DMS79 treated with DMSO at 0.1 percent for 48 hours (cell line): Measurements from ENCODE around the gene ADGRF5.

Source experiments
- DNase-seq: peaks from one replicate; lab custom pipeline; 2025; lab: John Stamatoyannopoulos, UW

The ADGRF5 gene

GRCh38 chr6:46921731-46922130 lies at the start of gene ADGRF5:
Gene ADGRF5, minus strand, starts transcription at chr6:46921938. Its CDS starts 15,176 bp downstream, at chr6:46906762.
- DNase-seq = no peak

- DNase-seq = no peak
Observed at GRCh38 chr6:46969206-46969605, 47.5 kb upstream of the ADGRF5 start.

- DNase-seq = no peak
Observed at GRCh38 chr6:46967826-46968349, 46.1 kb upstream of the ADGRF5 start.

- no peak for DNase-seq
Observed at GRCh38 chr6:46964716-46965519, 43.2 kb upstream of the ADGRF5 start.

- DNase-seq = no peak
Observed at GRCh38 chr6:46963626-46964025, 41.9 kb upstream of the ADGRF5 start.

GRCh38 chr6:46963039-46963438 lies 41.3 kb upstream of the ADGRF5 start:
- DNase-seq = no peak

- no peak for DNase-seq
Observed at GRCh38 chr6:46961711-46962110, 40.0 kb upstream of the ADGRF5 start.

GRCh38 chr6:46961232-46961631 lies 39.5 kb upstream of the ADGRF5 start:
- no peak for DNase-seq

GRCh38 chr6:46959419-46959818 lies 37.7 kb upstream of the ADGRF5 start:
- no peak for DNase-seq

GRCh38 chr6:46956409-46956808 lies 34.7 kb upstream of the ADGRF5 start:
- no peak for DNase-seq

GRCh38 chr6:46954837-46955451 lies 33.2 kb upstream of the ADGRF5 start:
- DNase-seq = peak; percentile 95

GRCh38 chr6:46953921-46954320 lies 32.2 kb upstream of the ADGRF5 start:
- no peak for DNase-seq

- no peak for DNase-seq
Observed at GRCh38 chr6:46949632-46950280, 28.0 kb upstream of the ADGRF5 start.

GRCh38 chr6:46948699-46949098 lies 27.0 kb upstream of the ADGRF5 start:
- DNase-seq = no peak

- DNase-seq = no peak
Observed at GRCh38 chr6:46947497-46947896, 25.8 kb upstream of the ADGRF5 start.

- peak; percentile 81 for DNase-seq
Observed at GRCh38 chr6:46940433-46941226, 18.9 kb upstream of the ADGRF5 start.

GRCh38 chr6:46937642-46938041 lies 15.9 kb upstream of the ADGRF5 start:
- DNase-seq = no peak

- DNase-seq = no peak
Observed at GRCh38 chr6:46935687-46936086, 13.9 kb upstream of the ADGRF5 start.

GRCh38 chr6:46933751-46934150 lies 12.0 kb upstream of the ADGRF5 start:
- no peak for DNase-seq

GRCh38 chr6:46932526-46933319 lies 11.0 kb upstream of the ADGRF5 start:
- no peak for DNase-seq

GRCh38 chr6:46931416-46931815 lies 9.7 kb upstream of the ADGRF5 start:
- DNase-seq = no peak
